Keratinocyte (primary cell): ENCODE data around the gene FBXO9.

Experiments
- EZH2 ChIP-seq: IDR thresholded peaks from one replicate; pipeline ENCODE4 v1.6.1; 2012; ENCODE audit warnings: inconsistent platforms, mild to moderate bottlenecking, low read length, moderate library complexity
- TF ChIP-seq, protein P1 (sequence below), 3 experiments: IDR thresholded peaks in 1 of 3; conservative IDR thresholded peaks in 1 of 3; optimal IDR thresholded peaks in 1 of 3; 2 replicates in 2 of 3; 3 replicates in 1 of 3; pipeline versions ENCODE3 to v1.5.1; 2011; ENCODE audit warnings: low read length in 3 of 3, mild to moderate bottlenecking in 3 of 3, moderate library complexity in 2 of 3, control low read depth in 1 of 3, inconsistent platforms in 1 of 3; ENCODE audit not compliant: insufficient read depth in 2 of 3; ENCODE audit errors: extremely low read depth in 1 of 3

- TF ChIP-seq, protein P1, sequence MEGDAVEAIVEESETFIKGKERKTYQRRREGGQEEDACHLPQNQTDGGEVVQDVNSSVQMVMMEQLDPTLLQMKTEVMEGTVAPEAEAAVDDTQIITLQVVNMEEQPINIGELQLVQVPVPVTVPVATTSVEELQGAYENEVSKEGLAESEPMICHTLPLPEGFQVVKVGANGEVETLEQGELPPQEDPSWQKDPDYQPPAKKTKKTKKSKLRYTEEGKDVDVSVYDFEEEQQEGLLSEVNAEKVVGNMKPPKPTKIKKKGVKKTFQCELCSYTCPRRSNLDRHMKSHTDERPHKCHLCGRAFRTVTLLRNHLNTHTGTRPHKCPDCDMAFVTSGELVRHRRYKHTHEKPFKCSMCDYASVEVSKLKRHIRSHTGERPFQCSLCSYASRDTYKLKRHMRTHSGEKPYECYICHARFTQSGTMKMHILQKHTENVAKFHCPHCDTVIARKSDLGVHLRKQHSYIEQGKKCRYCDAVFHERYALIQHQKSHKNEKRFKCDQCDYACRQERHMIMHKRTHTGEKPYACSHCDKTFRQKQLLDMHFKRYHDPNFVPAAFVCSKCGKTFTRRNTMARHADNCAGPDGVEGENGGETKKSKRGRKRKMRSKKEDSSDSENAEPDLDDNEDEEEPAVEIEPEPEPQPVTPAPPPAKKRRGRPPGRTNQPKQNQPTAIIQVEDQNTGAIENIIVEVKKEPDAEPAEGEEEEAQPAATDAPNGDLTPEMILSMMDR (optimal IDR thresholded peaks at IDR 0.05 in 1 of 3, IDR thresholded peaks at IDR 0.05 in 1 of 3, conservative IDR thresholded peaks at IDR 0.05 in 1 of 3; ENCODE audit: extremely low read depth in 1 of 3, insufficient read depth in 2 of 3, low read length in 3 of 3), result no peak
- no peak for TF ChIP-seq EZH2
Observed at GRCh38 chr6:53095270-53095669, 30.1 kb downstream of the FBXO9 start.
